ENCODE data around the gene KCNQ5.

GRCh38 chr6:72810571-72811280 lies 188.9 kb downstream of the KCNQ5 start:
- TF ChIP-seq, protein P1, sequence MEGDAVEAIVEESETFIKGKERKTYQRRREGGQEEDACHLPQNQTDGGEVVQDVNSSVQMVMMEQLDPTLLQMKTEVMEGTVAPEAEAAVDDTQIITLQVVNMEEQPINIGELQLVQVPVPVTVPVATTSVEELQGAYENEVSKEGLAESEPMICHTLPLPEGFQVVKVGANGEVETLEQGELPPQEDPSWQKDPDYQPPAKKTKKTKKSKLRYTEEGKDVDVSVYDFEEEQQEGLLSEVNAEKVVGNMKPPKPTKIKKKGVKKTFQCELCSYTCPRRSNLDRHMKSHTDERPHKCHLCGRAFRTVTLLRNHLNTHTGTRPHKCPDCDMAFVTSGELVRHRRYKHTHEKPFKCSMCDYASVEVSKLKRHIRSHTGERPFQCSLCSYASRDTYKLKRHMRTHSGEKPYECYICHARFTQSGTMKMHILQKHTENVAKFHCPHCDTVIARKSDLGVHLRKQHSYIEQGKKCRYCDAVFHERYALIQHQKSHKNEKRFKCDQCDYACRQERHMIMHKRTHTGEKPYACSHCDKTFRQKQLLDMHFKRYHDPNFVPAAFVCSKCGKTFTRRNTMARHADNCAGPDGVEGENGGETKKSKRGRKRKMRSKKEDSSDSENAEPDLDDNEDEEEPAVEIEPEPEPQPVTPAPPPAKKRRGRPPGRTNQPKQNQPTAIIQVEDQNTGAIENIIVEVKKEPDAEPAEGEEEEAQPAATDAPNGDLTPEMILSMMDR (IDR thresholded peaks at IDR 0.05; ENCODE audit: insufficient read depth, low read length, poor library complexity, severe bottlenecking): no peak
- TF ChIP-seq EZH2phosphoT487 (conservative IDR thresholded peaks at IDR 0.05; ENCODE audit: low read length): no peak

All from SU-DHL-6 (cell line).